Peyer's patch (tissue), 4 donors: ENCODE results near the gene ELAPOR1. TPM values are rescaled to one million over a fixed set of nuclear protein-coding genes. Genes with fewer than 3 reads are reported as not detected.
A peak's percentile ranks its signal among the peaks of the same experiment; 100 is the strongest.
"Not testable (repeated sequence)": the region's sequence is repeated elsewhere in the genome, so short reads cannot be mapped to it uniquely, and the experiment has no call there.

Experiments used
- DNase-seq, 3 donors: peaks; one replicate each; pipeline ENCODE4 v3.0.0-alpha.2; 2017 to 2019
- H3K27ac ChIP-seq, 4 donors: fragments of 200-600 bp; sonication (generic); one replicate each; pipeline ENCODE4 v1.5.1; 2016 to 2019
- H3K27me3 ChIP-seq, 2 donors: fragments of 200-600 bp; sonication (generic); one replicate each; pipeline ENCODE4 v1.5.1; 2019
- H3K36me3 ChIP-seq, 3 donors: fragments of 200-600 bp; sonication (generic); one replicate each; pipeline ENCODE4 v1.5.1; 2016 to 2019
- H3K4me1 ChIP-seq, 4 donors: fragments of 200-600 bp; sonication (generic); one replicate each; pipeline ENCODE4 v1.5.1; 2016 to 2019
- H3K4me3 ChIP-seq, 4 donors: fragments of 200-600 bp; sonication (generic); 1 replicate in 3 of 4; 2 replicates in 1 of 4; pipeline ENCODE4 v1.5.1; 2016 to 2019; ENCODE audit warnings: mild to moderate bottlenecking in 1 of 4
- H3K9me3 ChIP-seq, 4 donors: fragments of 200-600 bp; sonication (generic); one replicate each; pipeline ENCODE4 v1.5.1; 2016 to 2019; ENCODE audit warnings: mild to moderate bottlenecking in 1 of 4
- CTCF ChIP-seq, 6 experiments: fragments of 450-650 bp in 4 of 6; fragments of 200-600 bp in 2 of 6; sonication (generic) in 1 of 6; IDR thresholded peaks; one replicate each; pipeline ENCODE4 v1.5.1; 2017 to 2019; ENCODE audit warnings: antibody characterized with exemption in 6 of 6, mild to moderate bottlenecking in 3 of 6, moderate library complexity in 1 of 6
- POLR2A ChIP-seq, 2 donors: fragments of 450-650 bp; IDR thresholded peaks; one replicate each; pipeline ENCODE4 v1.5.1; 2017; ENCODE audit warnings: antibody characterized with exemption in 2 of 2, mild to moderate bottlenecking in 2 of 2, moderate library complexity in 2 of 2
- total RNA-seq, 4 donors: library from RNA; depleted of rRNA; stranded (reverse); fragments of >200 nt; gene quantifications; one replicate each; pipeline ENCODE4 v1.1.0, GENCODE V29; 2016

The ELAPOR1 gene
- total RNA-seq, 4 donors from 2014 or later: 57.8 to 138 (median 98.0) TPM

- H3K27me3 ChIP-seq: no peaks in the 10 kb centered on the region
- no peak overlapping the region for H3K4me3 ChIP-seq
- peaks cover 0 to 27% (median 3%) of the 10 kb centered on the region in 4 donors for H3K4me1 ChIP-seq
- peak overlapping the region in 3 of 4 donors; percentile 72 to 88 (median 87) for H3K27ac ChIP-seq
- peak in 2 of 3 donors; percentile 58 to 62 for DNase-seq
- TF ChIP-seq CTCF (IDR thresholded peaks at IDR 0.05): no peak
- TF ChIP-seq POLR2A (IDR thresholded peaks at IDR 0.05): peak; percentile 19 to 40
- no peaks in the 10 kb centered on the region for H3K36me3 ChIP-seq
- H3K9me3 ChIP-seq: no peaks in the 10 kb centered on the region
Observed at GRCh38 chr1:109138358-109138757, 24.4 kb downstream of the ELAPOR1 start.

- Histone ChIP-seq H3K9me3 (no peaks in the 10 kb centered on the region), H3K4me1 (peaks cover 0 to 17% (median 3%) of the 10 kb centered on the region in 4 donors), H3K27me3 (no peaks in the 10 kb centered on the region), H3K36me3 (no peaks in the 10 kb centered on the region), H3K4me3 (no peak overlapping the region), H3K27ac (no peak overlapping the region)
- no peak for DNase-seq
- TF ChIP-seq CTCF (IDR thresholded peaks at IDR 0.05): no peak
- TF ChIP-seq POLR2A (IDR thresholded peaks at IDR 0.05): no peak
Observed at GRCh38 chr1:109140392-109140791, 26.5 kb downstream of the ELAPOR1 start.

GRCh38 chr1:109142260-109142659 is 28.3 kb downstream of the ELAPOR1 start:
- Histone ChIP-seq H3K27ac (no peak overlapping the region), H3K27me3 (no peaks in the 10 kb centered on the region), H3K4me3 (no peak overlapping the region), H3K4me1 (peaks cover 0 to 5% (median 0%) of the 10 kb centered on the region in 4 donors), H3K9me3 (no peaks in the 10 kb centered on the region), H3K36me3 (no peaks in the 10 kb centered on the region)
- DNase-seq: no peak
- TF ChIP-seq POLR2A (IDR thresholded peaks at IDR 0.05) (no peak), CTCF (IDR thresholded peaks at IDR 0.05) (no peak)

- H3K36me3 ChIP-seq, H3K9me3 ChIP-seq, H3K27me3 ChIP-seq, DNase-seq, H3K27ac ChIP-seq, H3K4me3 ChIP-seq, H3K4me1 ChIP-seq: not testable (repeated sequence)
Observed at GRCh38 chr1:109142725-109143124, 28.8 kb downstream of the ELAPOR1 start.

GRCh38 chr1:109148987-109149561 is 35.2 kb downstream of the ELAPOR1 start:
- H3K36me3 ChIP-seq: no peaks in the 10 kb centered on the region
- DNase-seq: no peak
- H3K9me3 ChIP-seq: no peaks in the 10 kb centered on the region
- H3K4me1 ChIP-seq: peaks cover 0 to 26% (median 2%) of the 10 kb centered on the region in 4 donors
- H3K27ac ChIP-seq: peak overlapping the region in 2 of 4 donors; percentile 4 to 42
- TF ChIP-seq POLR2A (IDR thresholded peaks at IDR 0.05) (no peak), CTCF (IDR thresholded peaks at IDR 0.05) (no peak)
- H3K4me3 ChIP-seq: no peak overlapping the region
- no peaks in the 10 kb centered on the region for H3K27me3 ChIP-seq

GRCh38 chr1:109149874-109150601 is 36.1 kb downstream of the ELAPOR1 start:
- DNase-seq: no peak
- Histone ChIP-seq H3K27ac (peak overlapping the region in 1 of 4 donors; percentile 42), H3K9me3 (no peaks in the 10 kb centered on the region), H3K36me3 (no peaks in the 10 kb centered on the region), H3K4me3 (no peak overlapping the region), H3K4me1 (peaks cover 0 to 26% (median 2%) of the 10 kb centered on the region in 4 donors), H3K27me3 (no peaks in the 10 kb centered on the region)
- TF ChIP-seq CTCF (IDR thresholded peaks at IDR 0.05): no peak
- TF ChIP-seq POLR2A (IDR thresholded peaks at IDR 0.05): no peak
